Prostate gland (tissue), 2 donors: ENCODE results near the gene R3HCC1L.

ENCODE experiments used
- CTCF ChIP-seq, 4 experiments: fragments of 200-600 bp in 2 of 4; fragments of 450-650 bp in 2 of 4; sonication (generic) in 2 of 4; IDR thresholded peaks; 1 replicate in 3 of 4; 2 replicates in 1 of 4; pipeline ENCODE4 v1.5.1; 2016 to 2019; ENCODE audit warnings: antibody characterized with exemption in 4 of 4, mild to moderate bottlenecking in 2 of 4, moderate library complexity in 2 of 4
- POLR2A ChIP-seq: fragments of 450-650 bp; IDR thresholded peaks from one replicate; pipeline ENCODE4 v1.6.1; 2016; ENCODE audit warnings: antibody characterized with exemption, mild to moderate bottlenecking
- POLR2AphosphoS5 ChIP-seq: sonication (generic); formaldehyde crosslinking; IDR thresholded peaks from one replicate; pipeline ENCODE4 v1.6.1; 2017; ENCODE audit warnings: antibody characterized with exemption

- TF ChIP-seq POLR2A (no peak), CTCF (IDR thresholded peaks at IDR 0.05) (no peak), POLR2AphosphoS5 (no peak)
Measured at GRCh38 chr10:98224996-98225395, 90.5 kb downstream of the R3HCC1L start.
